Activated CD4-positive, alpha-beta T cell treated with anti-CD3 and anti-CD28 coated beads for 36 hours (primary cell): Measurements from ENCODE around the gene PIK3CD. TPM values are rescaled to one million over a fixed set of nuclear protein-coding genes. Genes with fewer than 3 reads are reported as not detected.
"Not testable (repeated sequence)": the region's sequence is repeated elsewhere in the genome, so short reads cannot be mapped to it uniquely, and the experiment has no call there.

ENCODE experiments used
- ATAC-seq: fragments of 200-7000 bp; cut with Tn5 transposase; one replicate; pipeline ENCODE4 v1.10.0; 2021; ENCODE audit warnings: mild to moderate bottlenecking, moderate library complexity
- CTCF ChIA-PET: fragments of 350-600 bp; sonication (Branson Sonifier 250); formaldehyde crosslinking; loops from one replicate; lab custom pipeline; 2021; ENCODE audit warnings: antibody characterized with exemption; lab: Charles Lee
- POLR2A ChIA-PET: fragments of 350-600 bp; sonication (Branson Sonifier 250); formaldehyde crosslinking; loops from one replicate; lab custom pipeline; 2021; ENCODE audit warnings: antibody characterized with exemption, inconsistent platforms; lab: Charles Lee
- DNase-seq: peaks from one replicate; pipeline ENCODE4 v3.0.0-alpha.2; 2020
- H3K27ac Mint-ChIP-seq: one replicate; pipeline ENCODE4 v1.8.0; 2021; ENCODE audit warnings: mixed read lengths
- H3K27me3 Mint-ChIP-seq: one replicate; pipeline ENCODE4 v1.8.0; 2021; ENCODE audit warnings: mixed read lengths
- H3K36me3 Mint-ChIP-seq: one replicate; pipeline ENCODE4 v1.8.0; 2021; ENCODE audit warnings: low read depth, mixed read lengths
- H3K4me1 Mint-ChIP-seq: one replicate; pipeline ENCODE4 v1.8.0; 2021; ENCODE audit warnings: mixed read lengths
- H3K4me3 Mint-ChIP-seq: one replicate; pipeline ENCODE4 v1.8.0; 2021; ENCODE audit warnings: mild to moderate bottlenecking, moderate library complexity, mixed read lengths
- H3K9me3 Mint-ChIP-seq: one replicate; pipeline ENCODE4 v1.8.0; 2021; ENCODE audit warnings: low read depth, mixed read lengths
- intact Hi-C, 2 experiments: fragments of 100-400 bp; cut with DNase I in 1 of 2; cut with micrococcal nuclease in 1 of 2; formaldehyde crosslinking; loops; one replicate each; pipeline versions ENCODE4 v1.14.2 to v1.15.1; 2022 to 2024; cut with DNase I, micrococcal nuclease
- total RNA-seq, 2 experiments: library from RNA; stranded (reverse); gene quantifications; one replicate each; pipeline ENCODE4 v1.2.3, GENCODE V29; 2021

PIK3CD gene
- total RNA-seq, 2 experiments from 2014 or later, result 96.4 to 114 TPM

GRCh38 chr1:9672444-9672843, 20.9 kb downstream of the PIK3CD start:
- Mint-ChIP-seq H3K27ac (no peak overlapping the region), H3K27me3 (no peaks in the 10 kb centered on the region), H3K36me3 (peaks cover 59% of the 10 kb centered on the region), H3K4me1 (peaks cover 73% of the 10 kb centered on the region), H3K9me3 (no peaks in the 10 kb centered on the region), H3K4me3 (no peak overlapping the region)
- ChIA-PET CTCF (interaction anchor here (0.6 to 1.7 kb wide), 6 partner anchors 10 to 49 kb away, joined by 3 to 4 read pairs (median 3); no protein-coding TSS in a partner anchor), POLR2A (interaction anchor here (0.9 kb wide), 1 partner anchor 45 kb away, joined by 6 read pairs; no protein-coding TSS in a partner anchor)
- DNase-seq, result no peak
- intact Hi-C loops, result loop anchor here in 1 of 2 experiments (5.0 kb wide), 2 partner anchors 45 kb away; no protein-coding TSS in a partner anchor
- ATAC-seq, result no peak

- no peaks in the 10 kb centered on the region for H3K27me3 Mint-ChIP-seq
- DNase-seq (no peak), ATAC-seq (no peak)
- intact Hi-C loops, result no loop called here
- peaks cover 68% of the 10 kb centered on the region for H3K4me1 Mint-ChIP-seq
- ChIA-PET CTCF (interaction anchor here (0.6 kb wide), 1 partner anchor 17 kb away, joined by 3 read pairs; no protein-coding TSS in a partner anchor), POLR2A (no interaction called here)
- H3K9me3 Mint-ChIP-seq, result peaks cover under 1% of the 10 kb centered on the region
- no peak overlapping the region for H3K4me3 Mint-ChIP-seq
- H3K27ac Mint-ChIP-seq, result no peak overlapping the region
- H3K36me3 Mint-ChIP-seq, result peaks cover 57% of the 10 kb centered on the region
Observed at GRCh38 chr1:9675393-9675792, 23.9 kb downstream of the PIK3CD start.

GRCh38 chr1:9676128-9676527, 24.6 kb downstream of the PIK3CD start:
- ATAC-seq, intact Hi-C loops, H3K27me3 Mint-ChIP-seq, DNase-seq, H3K4me3 Mint-ChIP-seq, H3K9me3 Mint-ChIP-seq: not testable (repeated sequence)
- CTCF ChIA-PET, result interaction anchor here (0.6 to 1.0 kb wide), 2 partner anchors 16 to 22 kb away, joined by 3 read pairs; no protein-coding TSS in a partner anchor
- H3K27ac Mint-ChIP-seq, result peak overlapping the region; percentile 43
- H3K36me3 Mint-ChIP-seq, result peaks cover 55% of the 10 kb centered on the region
- POLR2A ChIA-PET, result interaction anchor here (0.7 kb wide), 1 partner anchor 57 kb away, joined by 3 read pairs; no protein-coding TSS in a partner anchor
- peaks cover 66% of the 10 kb centered on the region for H3K4me1 Mint-ChIP-seq

GRCh38 chr1:9676815-9677393, 25.4 kb downstream of the PIK3CD start:
- DNase-seq, result no peak
- no peak for ATAC-seq
- intact Hi-C loops, result no loop called here
- Mint-ChIP-seq H3K4me1 (peaks cover 66% of the 10 kb centered on the region), H3K36me3 (peaks cover 50% of the 10 kb centered on the region), H3K9me3 (peaks cover 1% of the 10 kb centered on the region), H3K4me3 (no peak overlapping the region), H3K27me3 (no peaks in the 10 kb centered on the region), H3K27ac (peak overlapping the region; percentile 43)
- ChIA-PET POLR2A (no interaction called here), CTCF (interaction anchor here (1.0 kb wide), 1 partner anchor 21 kb away, joined by 3 read pairs; no protein-coding TSS in a partner anchor)

GRCh38 chr1:9680091-9680490, 28.6 kb downstream of the PIK3CD start:
- DNase-seq (no peak), ATAC-seq (no peak)
- Mint-ChIP-seq H3K27me3 (no peaks in the 10 kb centered on the region), H3K9me3 (peaks cover 1% of the 10 kb centered on the region), H3K36me3 (peaks cover 42% of the 10 kb centered on the region), H3K4me1 (peaks cover 58% of the 10 kb centered on the region), H3K4me3 (no peak overlapping the region), H3K27ac (no peak overlapping the region)
- CTCF ChIA-PET, result interaction anchor here (0.6 kb wide), 1 partner anchor 814 kb away, joined by 4 read pairs; no protein-coding TSS in a partner anchor
- POLR2A ChIA-PET, result interaction anchor here (0.6 kb wide), 1 partner anchor 573 kb away, joined by 3 read pairs; no protein-coding TSS in a partner anchor
- intact Hi-C loops, result no loop called here

GRCh38 chr1:9680828-9681227, 29.3 kb downstream of the PIK3CD start:
- ChIA-PET CTCF (interaction anchor here (0.7 to 1.6 kb wide), 5 partner anchors 18 to 41 kb away, joined by 3 to 5 read pairs (median 3); no protein-coding TSS in a partner anchor), POLR2A (interaction anchor here (0.6 to 0.8 kb wide), 2 partner anchors 27 to 574 kb away, joined by 3 read pairs; no protein-coding TSS in a partner anchor)
- Mint-ChIP-seq H3K27me3 (no peaks in the 10 kb centered on the region), H3K4me3 (no peak overlapping the region), H3K27ac (peak overlapping the region; percentile 73), H3K4me1 (peaks cover 61% of the 10 kb centered on the region), H3K9me3 (peaks cover 1% of the 10 kb centered on the region), H3K36me3 (peaks cover 40% of the 10 kb centered on the region)
- no peak for DNase-seq
- intact Hi-C loops, result no loop called here
- no peak for ATAC-seq

GRCh38 chr1:9684801-9685200, 33.3 kb downstream of the PIK3CD start:
- no peak for DNase-seq
- Mint-ChIP-seq H3K9me3 (peaks cover 1% of the 10 kb centered on the region), H3K27ac (peak overlapping the region; percentile 70), H3K27me3 (no peaks in the 10 kb centered on the region), H3K36me3 (peaks cover 18% of the 10 kb centered on the region), H3K4me1 (peaks cover 59% of the 10 kb centered on the region), H3K4me3 (no peak overlapping the region)
- ATAC-seq, result no peak
- ChIA-PET CTCF (interaction anchor here (0.7 to 1.6 kb wide), 3 partner anchors 18 to 59 kb away, joined by 3 to 5 read pairs (median 3); no protein-coding TSS in a partner anchor), POLR2A (interaction anchor here (0.7 kb wide), 2 partner anchors 10 to 54 kb away, joined by 3 read pairs; no protein-coding TSS in a partner anchor)
- intact Hi-C loops, result loop anchor here in 1 of 2 experiments (5.0 kb wide), 1 partner anchor 42 kb away; no protein-coding TSS in a partner anchor

- Mint-ChIP-seq H3K9me3 (no peaks in the 10 kb centered on the region), H3K4me1 (peaks cover 71% of the 10 kb centered on the region), H3K27ac (peak overlapping the region; percentile 77), H3K4me3 (peak overlapping the region; percentile 70), H3K36me3 (peaks cover 29% of the 10 kb centered on the region), H3K27me3 (no peaks in the 10 kb centered on the region)
- intact Hi-C loops, result loop anchor here in 1 of 2 experiments (1.0 to 5.0 kb wide), 3 partner anchors 16 to 40 kb away; no protein-coding TSS in a partner anchor
- POLR2A ChIA-PET, result interaction anchor here (0.6 to 1.8 kb wide), 3 partner anchors 11 to 33 kb away, joined by 4 to 5 read pairs (median 4); no protein-coding TSS in a partner anchor
- ATAC-seq, result peak; percentile 42
- CTCF ChIA-PET, result interaction anchor here (0.6 to 2.0 kb wide), 6 partner anchors 16 to 59 kb away, joined by 3 to 9 read pairs (median 3); no protein-coding TSS in a partner anchor
- peak; percentile 79 for DNase-seq
Observed at GRCh38 chr1:9687120-9687873, 35.8 kb downstream of the PIK3CD start.

GRCh38 chr1:9687874-9688582, 36.5 kb downstream of the PIK3CD start:
- Mint-ChIP-seq H3K9me3 (no peaks in the 10 kb centered on the region), H3K27ac (peak overlapping the region; percentile 77), H3K27me3 (no peaks in the 10 kb centered on the region), H3K4me1 (peaks cover 73% of the 10 kb centered on the region), H3K36me3 (peaks cover 34% of the 10 kb centered on the region), H3K4me3 (peak overlapping the region; percentile 70)
- POLR2A ChIA-PET, result interaction anchor here (0.9 kb wide), 1 partner anchor 11 kb away, joined by 4 read pairs; no protein-coding TSS in a partner anchor
- CTCF ChIA-PET, result interaction anchor here (0.6 to 1.4 kb wide), 9 partner anchors 15 to 197 kb away, joined by 3 to 5 read pairs (median 3); no protein-coding TSS in a partner anchor
- ATAC-seq (no peak), DNase-seq (peak; percentile 36)
- intact Hi-C loops, result loop anchor here in 1 of 2 experiments (1.0 to 5.0 kb wide), 3 partner anchors 17 to 39 kb away; no protein-coding TSS in a partner anchor

- H3K4me1 Mint-ChIP-seq, result peaks cover 70% of the 10 kb centered on the region
- POLR2A ChIA-PET, result no interaction called here
Observed at GRCh38 chr1:9688599-9688998, 37.1 kb downstream of the PIK3CD start.

More at GRCh38 chr1:9688599-9688998, 37.1 kb downstream of the PIK3CD start:
- Mint-ChIP-seq H3K9me3 (no peaks in the 10 kb centered on the region), H3K27ac (peak overlapping the region; percentile 77), H3K4me3 (peak overlapping the region; percentile 70), H3K27me3 (no peaks in the 10 kb centered on the region), H3K36me3 (peaks cover 31% of the 10 kb centered on the region)
- CTCF ChIA-PET, result interaction anchor here (0.6 to 1.4 kb wide), 8 partner anchors 14 to 197 kb away, joined by 3 to 5 read pairs (median 3); no protein-coding TSS in a partner anchor
- ATAC-seq (no peak), DNase-seq (no peak)
- intact Hi-C loops, result loop anchor here in 1 of 2 experiments (5.0 kb wide), 1 partner anchor 39 kb away; no protein-coding TSS in a partner anchor
